Spleen (tissue), 11 donors: Measurements from ENCODE around the gene FRYL. TPM values are rescaled to one million over a fixed set of nuclear protein-coding genes. Genes with fewer than 3 reads are reported as not detected.
A peak's percentile ranks its signal among the peaks of the same experiment; 100 is the strongest.
"Not testable (repeated sequence)": the region's sequence is repeated elsewhere in the genome, so short reads cannot be mapped to it uniquely, and the experiment has no call there.

Source experiments
- DNase-seq: peaks from one replicate; pipeline ENCODE4 v3.0.0-alpha.2; 2020
- H3K27ac ChIP-seq, 8 donors: fragments of 200-600 bp; sonication (generic) in 7 of 8; 1 replicate in 4 of 8; 2 replicates in 4 of 8; pipeline versions ENCODE4 v1.5.0 to v1.8.0; 2016 to 2021; ENCODE audit warnings: inconsistent platforms in 4 of 8, mild to moderate bottlenecking in 4 of 8, moderate library complexity in 1 of 8
- H3K27me3 ChIP-seq, 7 donors: fragments of 200-600 bp; sonication (generic) in 6 of 7; replicated peaks in 1 of 7; 1 replicate in 4 of 7; 2 replicates in 3 of 7; pipeline versions ENCODE4 v1.5.0 to v1.8.0; 2016 to 2021; ENCODE audit warnings: inconsistent platforms in 3 of 7, mild to moderate bottlenecking in 1 of 7
- H3K36me3 ChIP-seq, 6 donors: fragments of 200-600 bp; sonication (generic) in 5 of 6; 1 replicate in 4 of 6; 2 replicates in 2 of 6; pipeline versions ENCODE4 v1.5.0 to v1.8.0; 2016 to 2021; ENCODE audit warnings: inconsistent platforms in 2 of 6
- H3K4me1 ChIP-seq, 6 donors: fragments of 200-600 bp; sonication (generic) in 5 of 6; 1 replicate in 3 of 6; 2 replicates in 3 of 6; pipeline versions ENCODE4 v1.5.0 to v1.8.0; 2016 to 2021; ENCODE audit warnings: inconsistent platforms in 3 of 6
- H3K4me3 ChIP-seq, 8 donors: fragments of 200-600 bp; sonication (generic) in 7 of 8; 1 replicate in 4 of 8; 2 replicates in 4 of 8; pipeline versions ENCODE4 v1.5.0 to v1.8.0; 2016 to 2021; ENCODE audit warnings: inconsistent platforms in 4 of 8, mild to moderate bottlenecking in 4 of 8, moderate library complexity in 2 of 8
- H3K9me3 ChIP-seq, 8 donors: fragments of 200-600 bp; sonication (generic) in 7 of 8; 1 replicate in 4 of 8; 2 replicates in 4 of 8; pipeline versions ENCODE4 v1.5.0 to v1.8.0; 2016 to 2021; ENCODE audit warnings: inconsistent platforms in 4 of 8
- POLR2A ChIP-seq, 3 donors: fragments of 450-650 bp; IDR thresholded peaks; one replicate each; pipeline ENCODE4 v1.5.1; 2017; ENCODE audit warnings: antibody characterized with exemption in 3 of 3, mild to moderate bottlenecking in 1 of 3
- POLR2AphosphoS5 ChIP-seq, 3 donors: sonication (generic); formaldehyde crosslinking; IDR thresholded peaks; one replicate each; pipeline ENCODE4 v1.5.1; 2017; ENCODE audit warnings: antibody characterized with exemption in 3 of 3
- WGBS, 5 donors: extraction: QIAGEN DNeasy Blood & Tissue Kit in 3 of 5; methylation state at CpG; one replicate each; pipeline versions ENCODE4 v1.1.5 to v1.1.7; 2013 to 2018; 5-methylcytosine and 5-hydroxymethylcytosine counted together
- intact Hi-C: fragments of 100-400 bp; cut with DNase I; formaldehyde crosslinking; loops from one replicate; pipeline ENCODE4 v1.15.0; 2023; ENCODE audit warnings: low total_unique reads
- polyA plus RNA-seq, 3 donors: library from polyadenylated mRNA; stranded (reverse); fragments of 200-250 nt; gene quantifications; one replicate each; pipeline ENCODE4 v1.2.1, GENCODE V29; 2013
- total RNA-seq, 7 donors: library from RNA; depleted of rRNA in 3 of 7; stranded (reverse); fragments of >200 nt in 3 of 7; fragmentation: NEBNext Ultra II Directional in 4 of 7; extraction: Animal tissue kit (Norgen Biotek cat#: 25700) in 4 of 7; gene quantifications; one replicate each; pipeline versions ENCODE4 v1.1.0 to v1.2.1, GENCODE V29; 2016 to 2021
- TF ChIP-seq, protein P1 (sequence below), 11 experiments: fragments of 200-600 bp in 7 of 11; fragments of 450-650 bp in 4 of 11; sonication (generic) in 4 of 11; IDR thresholded peaks in 8 of 11; conservative IDR thresholded peaks in 3 of 11; 1 replicate in 7 of 11; 2 replicates in 4 of 11; pipeline versions ENCODE4 v1.4.0 to v1.8.0; 2016 to 2021; ENCODE audit warnings: antibody characterized with exemption in 11 of 11, inconsistent platforms in 4 of 11, mild to moderate bottlenecking in 1 of 11
- donor health status: healthy with polysubstance abuse.
- donor health status: DM: no; HTN: no; CAD: no; lungs with moderate emphysema.
- donor health status: DM: no; HTN: no; CAD: no.
- donor health status: Bipolar disorder and iron deficiency.
- donor health status: healthy.
- donor health status: DM: no; HTN: no; CAD: no.
- donor health status: DM: yes; HTN: yes; CAD: no.

The FRYL gene
- total and polyA plus RNA-seq, 10 donors = 14.2 to 118 (median 94.9) TPM

GRCh38 chr4:48722509-48723446 lies 57.3 kb downstream of the FRYL start:
- no peaks in the 10 kb centered on the region for H3K36me3 ChIP-seq
- peak overlapping the region in 4 of 8 donors; percentile 11 to 59 (median 25) for H3K27ac ChIP-seq
- TF ChIP-seq POLR2A (IDR thresholded peaks at IDR 0.05) (no peak), POLR2AphosphoS5 (IDR thresholded peaks at IDR 0.05) (no peak)
- TF ChIP-seq, protein P1, sequence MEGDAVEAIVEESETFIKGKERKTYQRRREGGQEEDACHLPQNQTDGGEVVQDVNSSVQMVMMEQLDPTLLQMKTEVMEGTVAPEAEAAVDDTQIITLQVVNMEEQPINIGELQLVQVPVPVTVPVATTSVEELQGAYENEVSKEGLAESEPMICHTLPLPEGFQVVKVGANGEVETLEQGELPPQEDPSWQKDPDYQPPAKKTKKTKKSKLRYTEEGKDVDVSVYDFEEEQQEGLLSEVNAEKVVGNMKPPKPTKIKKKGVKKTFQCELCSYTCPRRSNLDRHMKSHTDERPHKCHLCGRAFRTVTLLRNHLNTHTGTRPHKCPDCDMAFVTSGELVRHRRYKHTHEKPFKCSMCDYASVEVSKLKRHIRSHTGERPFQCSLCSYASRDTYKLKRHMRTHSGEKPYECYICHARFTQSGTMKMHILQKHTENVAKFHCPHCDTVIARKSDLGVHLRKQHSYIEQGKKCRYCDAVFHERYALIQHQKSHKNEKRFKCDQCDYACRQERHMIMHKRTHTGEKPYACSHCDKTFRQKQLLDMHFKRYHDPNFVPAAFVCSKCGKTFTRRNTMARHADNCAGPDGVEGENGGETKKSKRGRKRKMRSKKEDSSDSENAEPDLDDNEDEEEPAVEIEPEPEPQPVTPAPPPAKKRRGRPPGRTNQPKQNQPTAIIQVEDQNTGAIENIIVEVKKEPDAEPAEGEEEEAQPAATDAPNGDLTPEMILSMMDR (IDR thresholded peaks at IDR 0.05 in 8 of 11, conservative IDR thresholded peaks at IDR 0.05 in 3 of 11) = no peak
- no peak overlapping the region for H3K4me3 ChIP-seq
- peaks cover 0 to 2% (median 0%) of the 10 kb centered on the region in 8 donors for H3K9me3 ChIP-seq
- intact Hi-C loops = no loop called here
- 64 to 69% (median 66%) methylated on average over 5 of the region's 5 CpGs for WGBS, 5 donors
- H3K27me3 ChIP-seq = no peaks in the 10 kb centered on the region
- no peak for DNase-seq
- peaks cover 7 to 72% (median 31%) of the 10 kb centered on the region in 6 donors for H3K4me1 ChIP-seq

- no peaks in the 10 kb centered on the region for H3K27me3 ChIP-seq
- intact Hi-C loops = no loop called here
- peaks cover 2 to 49% (median 21%) of the 10 kb centered on the region in 6 donors for H3K4me1 ChIP-seq
- H3K4me3 ChIP-seq = no peak overlapping the region
- no peak overlapping the region for H3K27ac ChIP-seq
- DNase-seq = no peak
- no peaks in the 10 kb centered on the region for H3K36me3 ChIP-seq
- 97 to 99% (median 98%) methylated on average over 2 of the region's 2 CpGs for WGBS, 5 donors
- peaks cover 0 to 20% (median 10%) of the 10 kb centered on the region in 8 donors for H3K9me3 ChIP-seq
- TF ChIP-seq, protein P1 (IDR thresholded peaks at IDR 0.05 in 8 of 11, conservative IDR thresholded peaks at IDR 0.05 in 3 of 11) = no peak
- TF ChIP-seq POLR2A (IDR thresholded peaks at IDR 0.05) (no peak), POLR2AphosphoS5 (IDR thresholded peaks at IDR 0.05) (no peak)
Measured at GRCh38 chr4:48720459-48720858, 59.6 kb downstream of the FRYL start.

- no peak for DNase-seq
- intact Hi-C loops = no loop called here
- H3K27ac ChIP-seq = no peak overlapping the region
- H3K9me3 ChIP-seq = peaks cover 0 to 20% (median 10%) of the 10 kb centered on the region in 8 donors
- H3K4me3 ChIP-seq = no peak overlapping the region
- no peak for TF ChIP-seq POLR2A (IDR thresholded peaks at IDR 0.05)
- WGBS, 5 donors = 92 to 94% (median 93%) methylated on average over 5 of the region's 5 CpGs
- H3K36me3 ChIP-seq = no peaks in the 10 kb centered on the region
- H3K27me3 ChIP-seq = no peaks in the 10 kb centered on the region
- peaks cover 0 to 34% (median 16%) of the 10 kb centered on the region in 6 donors for H3K4me1 ChIP-seq
Measured at GRCh38 chr4:48718818-48719465, 61.1 kb downstream of the FRYL start.

DNA sequence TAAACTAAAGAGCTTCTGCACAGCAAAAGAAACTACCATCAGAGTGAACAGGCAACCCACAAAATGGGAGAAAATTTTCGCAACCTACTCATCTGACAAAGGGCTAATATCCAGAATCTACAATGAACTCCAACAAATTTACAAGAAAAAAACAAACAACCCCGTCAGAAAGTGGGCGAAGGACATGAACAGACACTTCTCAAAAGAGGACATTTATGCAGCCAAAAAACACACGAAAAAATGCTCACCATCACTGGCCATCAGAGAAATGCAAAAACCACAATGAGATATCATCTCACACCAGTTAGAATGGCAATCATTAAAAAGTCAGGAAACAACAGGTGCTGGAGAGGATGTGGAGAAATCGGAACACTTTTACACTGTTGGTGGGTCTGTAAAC lies 63.8 kb downstream of the FRYL start:
- WGBS, 5 donors = 88 to 94% (median 91%) methylated on average over 4 to 5 of the region's 5 CpGs
- H3K4me1 ChIP-seq, H3K27me3 ChIP-seq, H3K36me3 ChIP-seq, DNase-seq, H3K27ac ChIP-seq, intact Hi-C loops, H3K4me3 ChIP-seq: not testable (repeated sequence)
- H3K9me3 ChIP-seq = peaks cover 0 to 20% (median 10%) of the 10 kb centered on the region in 8 donors
